Karpas-422 (cell line): ENCODE measurements around the gene ANKRD34C. TPM values are rescaled to one million over a fixed set of nuclear protein-coding genes. Genes with fewer than 3 reads are reported as not detected.

Experiments
- total RNA-seq: library from RNA; depleted of rRNA; stranded (reverse); fragments of >200 nt; shearing (Covaris generic); gene quantifications from 2 replicates; pipeline ENCODE4 v1.2.3, GENCODE V29; 2014; ENCODE audit warnings: low replicate concordance; rRNA removed

Gene ANKRD34C
- total RNA-seq, 1 experiment from 2014 or later: 0.93 TPM

Other genes starting within 250 kb of the ANKRD34C start
- gene RASGRF1, start 191.9 kb upstream of the ANKRD34C start, total RNA-seq: 3.6 and 10.5 TPM in 2 replicates
- 67.3 and 103 TPM in 2 replicates for gene TMED3, start 28.4 kb downstream of the ANKRD34C start, total RNA-seq
- gene MINAR1, start 149.6 kb downstream of the ANKRD34C start, total RNA-seq: 2.7 and 3.8 TPM in 2 replicates